Endodermal cell (in vitro differentiated cells): Measurements from ENCODE around the gene ADAMTS12. TPM values are rescaled to one million over a fixed set of nuclear protein-coding genes. Genes with fewer than 3 reads are reported as not detected.

Experiments used
- DNase-seq: peaks from one replicate; pipeline ENCODE4 v3.0.0-alpha.2; 2017
- H3K27ac ChIP-seq: 2 replicates; pipeline ENCODE4 v1.5.1; 2013; ENCODE audit warnings: mild to moderate bottlenecking, low read depth, low read length, moderate library complexity
- H3K27me3 ChIP-seq: 2 replicates; pipeline ENCODE4 v1.6.1; 2013; ENCODE audit warnings: mild to moderate bottlenecking, low read length, moderate library complexity; ENCODE audit not compliant: insufficient read depth, control insufficient read depth, poor library complexity, severe bottlenecking
- H3K36me3 ChIP-seq: 2 replicates; pipeline ENCODE4 v1.7.0; 2013; ENCODE audit warnings: mild to moderate bottlenecking, low read length, moderate library complexity; ENCODE audit not compliant: control insufficient read depth, insufficient read depth
- H3K4me1 ChIP-seq: one replicate; pipeline ENCODE4 v1.7.0; 2013; ENCODE audit warnings: low read length; ENCODE audit not compliant: control insufficient read depth, insufficient read depth
- H3K4me3 ChIP-seq: 2 replicates; pipeline ENCODE4 v1.5.1; 2013; ENCODE audit warnings: mild to moderate bottlenecking, low read length, moderate library complexity
- H3K9ac ChIP-seq: 2 replicates; pipeline ENCODE4 v1.6.1; 2013; ENCODE audit warnings: mild to moderate bottlenecking, low read length, moderate library complexity; ENCODE audit not compliant: poor library complexity, severe bottlenecking; ENCODE audit errors: extremely low read depth
- H3K9me3 ChIP-seq: 2 replicates; pipeline ENCODE4 v1.6.1; 2013; ENCODE audit warnings: mild to moderate bottlenecking, low read length, moderate library complexity; ENCODE audit not compliant: control insufficient read depth
- H3K27ac Mint-ChIP-seq: 2 replicates; pipeline ENCODE4 v1.8.0; 2020; ENCODE audit warnings: mixed read lengths
- H3K27me3 Mint-ChIP-seq: 2 replicates; pipeline ENCODE4 v1.8.0; 2021; ENCODE audit warnings: mild to moderate bottlenecking, mixed read lengths; ENCODE audit not compliant: insufficient read depth
- H3K36me3 Mint-ChIP-seq: 2 replicates; pipeline ENCODE4 v1.8.0; 2020; ENCODE audit warnings: low read depth, mixed read lengths
- H3K4me1 Mint-ChIP-seq: 2 replicates; pipeline ENCODE4 v1.8.0; 2020; ENCODE audit warnings: mixed read lengths
- H3K4me3 Mint-ChIP-seq: 2 replicates; pipeline ENCODE4 v1.8.0; 2020; ENCODE audit warnings: mild to moderate bottlenecking, moderate library complexity, mixed read lengths
- H3K9me3 Mint-ChIP-seq: 2 replicates; pipeline ENCODE4 v1.8.0; 2020; ENCODE audit warnings: mild to moderate bottlenecking, mixed read lengths
- CTCF ChIP-seq: fragments of 200-600 bp; sonication (generic); conservative IDR thresholded peaks from 2 replicates; pipeline ENCODE4 v1.5.0; 2021; ENCODE audit warnings: antibody characterized with exemption, mild to moderate bottlenecking
- WGBS, 2 experiments: methylation state at CpG; one replicate each; pipeline versions ENCODE4 v1.1.5 to v1.1.7; 2013; ENCODE audit warnings: missing lambda C conversion rate in 2 of 2, mixed read lengths in 1 of 2; ENCODE audit not compliant: insufficient coverage in 1 of 2, insufficient read length in 1 of 2; 5-methylcytosine and 5-hydroxymethylcytosine counted together
- total RNA-seq, 2 donors: library from RNA; stranded (reverse); fragmentation: NEBNext Ultra II Directional in 1 of 2; extraction: Animal tissue kit (Norgen Biotek cat#: 25700) in 1 of 2; gene quantifications; 2 replicates in 1 of 2; 3 replicates in 1 of 2; pipeline ENCODE4 v1.2.1, GENCODE V29; 2021

The ADAMTS12 gene
- total RNA-seq, 2 donors from 2014 or later: 80.2 to 123 TPM

GRCh38 chr5:33726422-33727165, 165.2 kb downstream of the ADAMTS12 start:
- Histone ChIP-seq H3K27me3 (no peaks in the 10 kb centered on the region), H3K4me3 (no peak overlapping the region), H3K9ac (no peak overlapping the region), H3K27ac (no peak overlapping the region), H3K9me3 (no peaks in the 10 kb centered on the region), H3K4me1 (no peaks in the 10 kb centered on the region), H3K36me3 (no peaks in the 10 kb centered on the region)
- Mint-ChIP-seq H3K27me3 (no peaks in the 10 kb centered on the region), H3K27ac (no peak overlapping the region), H3K9me3 (no peaks in the 10 kb centered on the region), H3K36me3 (peaks cover 24% of the 10 kb centered on the region), H3K4me3 (no peak overlapping the region), H3K4me1 (peaks cover 1% of the 10 kb centered on the region)
- no peak for DNase-seq
- TF ChIP-seq CTCF: no peak
- WGBS, 2 experiments: 78 to 89% methylated on average over 4 to 9 of the region's 9 CpGs

DNA sequence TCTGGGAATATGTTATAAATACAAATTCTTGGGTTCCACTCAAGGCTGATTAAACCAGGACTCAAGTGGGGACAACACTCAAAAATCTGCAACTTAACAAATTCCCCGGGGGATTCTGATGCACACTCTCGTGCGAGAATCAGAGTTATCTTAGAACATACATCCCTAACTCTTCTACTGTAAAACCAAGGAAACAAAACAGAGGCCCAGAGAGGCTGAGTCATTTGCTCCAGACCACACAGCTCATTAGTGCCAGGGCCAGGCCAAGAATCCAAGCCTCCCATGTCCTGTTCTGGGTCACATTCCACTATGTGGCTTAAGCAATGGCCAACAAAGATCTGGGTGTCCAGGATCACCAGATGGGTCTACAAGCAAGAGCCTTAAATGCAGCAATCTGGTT, 166.0 kb downstream of the ADAMTS12 start:
- H3K27me3 ChIP-seq: no peaks in the 10 kb centered on the region
- no peak overlapping the region for H3K4me3 Mint-ChIP-seq
- 94% methylated on average over 3 of the region's 3 CpGs; no CpG with 5 or more reads in 1 of the 2 experiments for WGBS, 2 experiments
- no peaks in the 10 kb centered on the region for H3K27me3 Mint-ChIP-seq
- no peaks in the 10 kb centered on the region for H3K9me3 Mint-ChIP-seq
- H3K4me3 ChIP-seq: no peak overlapping the region
- no peaks in the 10 kb centered on the region for H3K36me3 ChIP-seq
- H3K4me1 ChIP-seq: no peaks in the 10 kb centered on the region
- no peak overlapping the region for H3K9ac ChIP-seq
- no peak overlapping the region for H3K27ac ChIP-seq
- H3K9me3 ChIP-seq: no peaks in the 10 kb centered on the region
- no peak overlapping the region for H3K27ac Mint-ChIP-seq
- H3K36me3 Mint-ChIP-seq: peaks cover 25% of the 10 kb centered on the region
- DNase-seq: no peak
- TF ChIP-seq CTCF: no peak
- peaks cover 2% of the 10 kb centered on the region for H3K4me1 Mint-ChIP-seq

GRCh38 chr5:33721491-33722200, 170.1 kb downstream of the ADAMTS12 start:
- Mint-ChIP-seq H3K9me3 (no peaks in the 10 kb centered on the region), H3K27ac (no peak overlapping the region)
- TF ChIP-seq CTCF: no peak

More at GRCh38 chr5:33721491-33722200, 170.1 kb downstream of the ADAMTS12 start:
- H3K9me3 ChIP-seq: no peaks in the 10 kb centered on the region
- H3K27me3 ChIP-seq: no peaks in the 10 kb centered on the region
- no peak overlapping the region for H3K9ac ChIP-seq
- H3K27me3 Mint-ChIP-seq: no peaks in the 10 kb centered on the region
- peaks cover 14% of the 10 kb centered on the region for H3K36me3 Mint-ChIP-seq
- peak overlapping the region; percentile 1 for H3K27ac ChIP-seq
- WGBS, 2 experiments: 79 to 83% methylated on average over 5 to 6 of the region's 6 CpGs
- peaks cover 2% of the 10 kb centered on the region for H3K4me1 Mint-ChIP-seq
- H3K4me3 ChIP-seq: no peak overlapping the region
- no peak overlapping the region for H3K4me3 Mint-ChIP-seq
- H3K4me1 ChIP-seq: no peaks in the 10 kb centered on the region
- no peak for DNase-seq
- no peaks in the 10 kb centered on the region for H3K36me3 ChIP-seq
